Measurements from ENCODE around the gene CLDN14.
A peak's percentile ranks its signal among the peaks of the same experiment; 100 is the strongest.

The CLDN14 gene

GRCh38 chr21:36436829-36437744, 42.8 kb downstream of the CLDN14 start:
- no peak for DNase-seq (ENCODE audit: low read depth in 2 of 3, low spot score in 2 of 3)

DNA sequence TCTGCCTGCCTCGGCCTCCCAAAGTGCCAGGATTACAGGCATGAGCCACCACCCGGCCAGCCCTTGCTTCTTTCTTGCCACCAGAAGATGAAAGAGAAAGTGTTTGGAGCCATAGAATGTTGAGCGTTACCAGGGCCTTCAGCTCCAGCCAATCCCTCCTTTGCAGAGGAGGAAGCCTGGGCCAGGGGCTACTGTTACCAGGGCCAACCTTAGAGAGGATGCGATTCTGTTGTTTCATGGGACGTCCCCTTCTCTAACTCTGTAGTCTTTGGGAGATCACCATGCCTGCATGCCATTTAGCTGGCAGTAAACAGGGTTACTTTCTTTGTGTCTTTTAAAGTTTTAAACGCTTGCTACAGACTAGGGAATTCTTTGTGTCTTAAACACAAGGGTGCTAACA, 45.8 kb downstream of the CLDN14 start:
- no peak for DNase-seq (ENCODE audit: low read depth in 2 of 3, low spot score in 2 of 3)

- DNase-seq (ENCODE audit: low read depth in 2 of 3, low spot score in 2 of 3) = no peak
Measured at GRCh38 chr21:36433059-36433709, 46.7 kb downstream of the CLDN14 start.

GRCh38 chr21:36431252-36431651, 48.7 kb downstream of the CLDN14 start:
- no peak for DNase-seq (ENCODE audit: low read depth in 2 of 3, low spot score in 2 of 3)

GRCh38 chr21:36430841-36431240, 49.1 kb downstream of the CLDN14 start:
- DNase-seq (ENCODE audit: low read depth in 2 of 3, low spot score in 2 of 3) = no peak

DNA sequence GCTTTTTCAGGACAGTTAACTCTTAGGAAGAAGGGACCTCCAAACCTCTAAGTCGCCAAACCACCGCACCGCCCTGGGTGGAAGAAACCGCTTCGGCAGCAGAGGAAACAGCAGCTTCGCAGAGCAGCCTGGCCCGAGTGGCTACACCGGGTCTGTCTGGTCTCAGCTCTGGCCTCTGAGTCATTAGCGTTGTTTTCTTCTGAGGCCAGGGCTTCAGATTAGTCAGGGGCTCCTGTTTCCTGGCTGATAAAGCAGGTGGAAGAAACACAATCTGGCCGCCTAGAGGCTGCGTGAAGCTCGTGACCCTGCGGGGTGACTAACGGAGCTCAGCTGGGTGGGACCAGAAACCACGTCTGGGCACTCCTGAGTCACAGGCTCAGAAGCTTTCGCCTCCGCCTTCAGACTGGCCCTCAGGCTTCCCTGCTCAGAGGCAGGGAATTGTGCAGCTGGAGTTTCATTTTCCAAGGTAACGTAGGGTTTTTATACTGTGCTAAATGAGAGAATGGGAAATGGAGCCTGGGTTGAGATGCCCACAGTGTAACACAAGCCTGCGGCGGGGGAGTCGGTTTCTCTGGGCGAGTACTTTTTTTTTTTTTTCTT, 49.9 kb downstream of the CLDN14 start:
- peak; percentile 23 to 66 (median 60) for DNase-seq (ENCODE audit: low read depth in 2 of 3, low spot score in 2 of 3)

- DNase-seq (ENCODE audit: low read depth in 2 of 3, low spot score in 2 of 3) = no peak
Measured at GRCh38 chr21:36428761-36429432, 51.0 kb downstream of the CLDN14 start.

GRCh38 chr21:36427502-36427901, 52.4 kb downstream of the CLDN14 start:
- DNase-seq (ENCODE audit: low read depth in 2 of 3, low spot score in 2 of 3) = no peak

GRCh38 chr21:36425286-36425685, 54.6 kb downstream of the CLDN14 start:
- DNase-seq (ENCODE audit: low read depth in 2 of 3, low spot score in 2 of 3) = no peak

DNA sequence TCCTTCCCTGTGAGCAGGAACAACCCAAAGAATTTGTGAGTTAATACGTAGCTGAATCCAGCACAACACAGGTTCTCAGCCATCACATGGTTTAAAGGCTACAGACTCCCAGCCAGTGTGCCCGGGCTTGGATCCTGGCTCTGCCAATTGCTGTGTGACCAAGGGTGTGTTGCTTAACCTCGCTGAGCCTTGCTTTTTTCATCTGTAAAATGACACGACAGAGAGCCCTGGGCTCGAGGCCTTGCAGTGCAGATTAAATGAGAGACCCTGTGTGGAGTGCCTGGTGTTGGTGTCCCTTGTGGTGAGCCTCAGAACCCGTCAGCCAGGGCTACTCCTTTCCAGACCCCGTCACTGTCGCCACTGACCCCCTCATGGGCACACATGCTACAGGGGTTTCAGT, 55.3 kb downstream of the CLDN14 start:
- DNase-seq (ENCODE audit: low read depth in 2 of 3, low spot score in 2 of 3) = no peak

DNA sequence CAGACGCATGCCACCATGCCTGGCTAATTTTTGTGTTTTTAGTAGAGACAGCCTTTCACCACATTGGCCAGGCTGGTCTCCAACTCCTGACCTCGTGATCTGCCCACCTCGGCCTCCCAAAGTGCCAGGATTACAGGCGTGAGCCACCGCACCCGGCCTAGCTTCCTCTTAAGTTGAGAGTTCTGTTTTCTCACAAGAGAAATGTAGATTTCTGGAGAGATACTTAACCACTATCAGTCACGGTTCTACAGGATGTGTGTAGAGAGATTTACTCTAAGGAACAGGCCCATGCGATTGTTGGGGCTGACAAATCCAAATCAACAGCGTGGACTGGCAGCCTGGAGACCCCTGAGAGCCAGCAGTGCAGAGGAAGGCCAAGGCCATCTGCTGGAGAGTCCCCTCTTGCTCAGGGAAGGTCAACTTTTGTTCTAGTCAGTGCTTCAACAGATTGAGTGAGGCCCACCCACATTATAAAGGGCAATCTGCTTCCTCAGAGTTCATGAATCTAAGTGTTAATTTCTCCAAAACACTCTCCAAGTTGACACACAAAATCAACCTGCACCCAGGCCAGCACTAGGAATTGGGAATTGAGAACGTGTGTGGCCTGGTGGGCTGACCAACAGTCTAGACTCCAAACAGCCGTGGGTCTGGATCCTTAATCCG, 56.0 kb downstream of the CLDN14 start:
- no peak for DNase-seq (ENCODE audit: low read depth in 2 of 3, low spot score in 2 of 3)

DNA sequence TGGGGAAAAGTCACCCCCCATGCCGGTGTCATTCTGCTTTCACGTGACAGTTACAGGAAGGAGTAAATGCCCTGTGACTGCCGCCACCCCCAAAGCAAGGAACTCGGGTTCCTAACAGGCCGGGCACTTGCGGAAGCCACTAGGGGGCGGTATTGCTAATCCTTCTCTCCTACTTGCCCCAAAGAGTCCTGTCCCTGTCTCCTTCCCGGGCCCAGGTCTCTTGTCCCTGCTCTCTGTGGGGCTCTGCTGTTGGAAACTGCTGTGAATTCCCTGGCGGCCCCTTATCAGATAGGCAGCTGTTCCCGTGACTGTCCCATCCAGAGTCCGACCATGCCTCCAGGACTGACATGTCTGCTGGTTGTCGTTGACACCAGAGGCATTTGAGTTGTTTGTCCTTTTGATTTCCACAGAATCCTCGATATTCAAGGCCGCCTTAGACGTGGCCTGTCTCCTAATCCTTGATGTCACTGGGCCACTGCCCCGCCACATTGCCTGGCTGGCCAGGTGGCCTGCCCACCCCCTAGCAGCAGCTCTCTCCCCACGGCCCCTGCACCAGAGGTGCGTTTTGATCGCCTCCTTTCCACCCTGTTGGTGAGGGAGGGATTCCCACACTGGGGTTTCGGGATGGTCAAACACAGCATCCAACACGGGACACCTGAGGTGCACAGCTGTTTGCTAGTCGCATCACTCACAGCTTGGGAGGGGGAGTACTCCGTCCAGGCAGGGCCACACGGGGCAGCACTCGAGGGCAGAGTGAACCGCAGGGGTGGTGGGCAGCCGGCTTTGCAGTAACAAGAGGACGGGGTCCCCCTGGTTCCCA, 57.4 kb downstream of the CLDN14 start:
- peak in 1 of 3 experiments; percentile 28 for DNase-seq (ENCODE audit: low read depth in 2 of 3, low spot score in 2 of 3)

GRCh38 chr21:36420571-36421339, 59.2 kb downstream of the CLDN14 start:
- no peak for DNase-seq (ENCODE audit: low read depth in 2 of 3, low spot score in 2 of 3)

DNA sequence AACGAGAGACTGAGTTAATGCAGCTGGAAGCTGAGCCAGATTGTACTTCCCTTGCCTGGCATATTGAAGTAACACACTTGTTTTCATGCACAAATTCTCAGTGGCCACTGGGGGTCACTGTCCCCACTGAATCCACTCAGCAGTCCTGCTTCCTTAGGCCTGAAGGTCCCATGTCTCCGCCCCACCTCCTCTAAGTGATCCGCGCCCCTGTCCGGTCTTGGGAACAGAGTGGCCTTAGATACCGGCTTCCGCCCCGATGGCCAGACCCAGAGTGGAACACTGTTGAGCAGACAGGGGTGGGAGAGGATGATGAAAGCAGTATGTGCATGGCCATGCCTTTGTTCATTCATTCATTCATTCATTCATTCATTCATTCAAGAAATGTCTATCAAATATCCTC, 59.9 kb downstream of the CLDN14 start:
- peak in 1 of 3 experiments; percentile 11 for DNase-seq (ENCODE audit: low read depth in 2 of 3, low spot score in 2 of 3)

DNA sequence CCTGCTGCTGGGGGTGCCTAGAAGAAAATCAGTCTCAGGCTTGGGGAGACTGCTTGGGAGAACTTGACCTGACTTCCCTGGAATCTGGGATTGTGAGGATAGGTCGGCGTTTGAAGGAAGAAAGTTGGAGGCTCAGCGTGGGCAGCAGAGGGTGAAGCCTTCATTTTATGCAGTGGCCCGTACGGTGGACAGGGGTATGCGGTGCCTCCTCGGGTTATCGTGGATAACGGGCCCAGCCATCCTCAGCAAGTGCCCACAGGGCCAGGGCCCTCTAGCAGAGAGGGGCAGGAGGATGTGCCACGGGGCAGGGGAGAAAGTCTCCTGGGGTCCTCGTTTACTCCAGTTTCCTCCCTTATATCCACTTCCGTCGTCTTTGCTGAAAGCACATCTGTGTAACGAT, 60.7 kb downstream of the CLDN14 start:
- DNase-seq (ENCODE audit: low read depth in 2 of 3, low spot score in 2 of 3) = no peak

DNA sequence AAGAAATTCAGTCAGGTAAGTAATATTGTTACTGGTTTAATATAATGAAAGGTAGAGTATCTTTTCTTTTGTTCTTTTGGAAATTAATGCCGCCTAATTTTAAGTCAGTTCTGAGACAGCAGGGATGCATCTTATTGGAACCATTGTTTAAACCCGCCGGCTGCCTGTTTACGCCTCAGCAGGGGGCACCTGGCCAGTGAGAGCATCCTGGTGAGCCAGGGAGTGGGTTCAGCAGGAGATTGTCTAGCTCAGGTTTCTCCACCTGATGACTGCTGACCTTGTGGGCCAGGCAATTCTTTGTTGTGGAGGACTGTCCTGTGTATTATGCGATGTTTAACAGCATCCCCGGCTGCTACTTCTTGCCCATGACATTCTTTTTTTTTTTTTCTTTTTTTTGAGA, 64.5 kb downstream of the CLDN14 start:
- no peak for DNase-seq (ENCODE audit: low read depth in 2 of 3, low spot score in 2 of 3)

GRCh38 chr21:36412916-36413315, 67.0 kb downstream of the CLDN14 start:
- no peak for DNase-seq (ENCODE audit: low read depth in 2 of 3, low spot score in 2 of 3)

DNA sequence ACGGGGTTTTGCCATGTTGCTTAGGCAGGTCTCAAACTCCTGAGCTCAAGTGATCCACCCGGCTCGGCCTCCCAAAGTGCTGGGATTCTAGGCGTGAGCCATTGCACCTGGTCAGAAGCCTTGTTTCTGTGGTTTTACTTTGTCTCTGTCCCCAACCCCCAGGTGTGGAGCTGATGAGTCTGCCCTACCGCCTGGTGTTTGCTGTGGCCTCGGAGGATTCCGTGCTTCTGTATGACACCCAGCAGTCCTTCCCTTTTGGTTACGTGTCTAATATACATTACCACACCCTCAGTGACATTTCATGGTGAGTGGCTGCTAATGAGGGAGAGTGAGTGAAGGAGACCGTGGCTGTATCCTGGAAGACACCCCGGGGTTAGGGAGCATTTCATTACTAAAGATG, 68.6 kb downstream of the CLDN14 start:
- no peak for DNase-seq (ENCODE audit: low read depth in 2 of 3, low spot score in 2 of 3)

Data from activated CD8-positive, alpha-beta memory T cell treated with anti-CD3 and anti-CD28 coated beads for 48 hours (primary cell).